ENCODE data around the gene FOXP1. TPM values are rescaled to one million over a fixed set of nuclear protein-coding genes. Genes with fewer than 3 reads are reported as not detected.

The FOXP1 gene
- total and polyA plus RNA-seq, 2 of the 8 experiments (the other 6 are each of a cell fraction or from before 2014, with no cell fraction given) = 13.9 to 25.4 TPM

DNA sequence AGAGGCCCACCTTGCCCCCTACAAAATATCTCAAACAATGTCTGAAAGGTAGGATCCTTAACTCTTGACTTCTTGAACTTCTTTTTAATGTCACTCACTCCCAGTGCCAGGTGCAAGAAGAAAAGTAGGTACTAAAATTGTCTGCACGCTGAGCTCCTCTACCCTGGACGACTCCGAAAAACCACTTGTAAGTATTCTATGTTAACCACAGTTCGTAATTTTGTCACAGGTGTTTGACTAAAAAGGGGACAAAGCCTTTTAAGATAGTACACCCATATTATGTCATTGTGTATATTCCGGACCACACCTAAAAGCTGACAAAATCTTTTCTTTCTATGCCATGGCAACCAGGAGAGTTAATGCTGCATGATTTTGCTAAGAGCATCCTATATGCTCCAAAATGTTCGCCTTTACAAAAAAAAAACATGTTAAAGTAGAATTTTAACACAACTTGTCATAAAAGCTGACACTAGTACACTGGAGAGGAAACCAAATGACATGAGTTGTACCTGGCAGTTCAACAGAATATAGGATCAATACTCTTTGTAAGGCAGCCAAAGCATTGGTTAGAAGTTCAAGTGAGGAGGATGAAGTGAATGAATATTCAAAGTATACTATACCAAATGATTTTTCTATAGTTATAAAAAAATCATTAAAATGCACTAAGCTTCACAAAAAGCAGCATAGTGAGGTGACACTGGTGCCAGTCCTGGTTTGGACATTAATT, 210.5 kb downstream of the FOXP1 start (continued):
- TF ChIP-seq RBBP5 (IDR thresholded peaks at IDR 0.05; ENCODE audit: borderline replicate concordance, low read depth, low read length) = no peak
- no peak for TF ChIP-seq KDM5A (IDR thresholded peaks at IDR 0.05; ENCODE audit: low read length)
- TF ChIP-seq EP300 (IDR thresholded peaks at IDR 0.05; ENCODE audit: borderline replicate concordance in 1 of 2, low read depth in 2 of 2, low read length in 2 of 2) = no peak
- TF ChIP-seq, protein P1, sequence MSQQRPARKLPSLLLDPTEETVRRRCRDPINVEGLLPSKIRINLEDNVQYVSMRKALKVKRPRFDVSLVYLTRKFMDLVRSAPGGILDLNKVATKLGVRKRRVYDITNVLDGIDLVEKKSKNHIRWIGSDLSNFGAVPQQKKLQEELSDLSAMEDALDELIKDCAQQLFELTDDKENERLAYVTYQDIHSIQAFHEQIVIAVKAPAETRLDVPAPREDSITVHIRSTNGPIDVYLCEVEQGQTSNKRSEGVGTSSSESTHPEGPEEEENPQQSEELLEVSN (IDR thresholded peaks at IDR 0.05) = no peak

Data from H1 (cell line).